GM21528 (cell line): ENCODE measurements around the gene MAN2A2.
"Not testable (repeated sequence)": the region's sequence is repeated elsewhere in the genome, so short reads cannot be mapped to it uniquely, and the experiment has no call there.

Experiments
- ATAC-seq: cut with Tn5 transposase; IDR thresholded peaks from one replicate; pipeline ENCODE4 v1.9.1; 2021; ENCODE audit warnings: mild to moderate bottlenecking, moderate library complexity; ENCODE audit not compliant: unreplicated experiment, low FRiP score

Gene MAN2A2

GRCh38 chr15:90871139-90871715, 31.9 kb upstream of the MAN2A2 start:
- no peak for ATAC-seq

- ATAC-seq = no peak
Measured at GRCh38 chr15:90871716-90872485, 31.2 kb upstream of the MAN2A2 start.

- no peak for ATAC-seq
Measured at GRCh38 chr15:90872486-90873184, 30.5 kb upstream of the MAN2A2 start.

GRCh38 chr15:90873488-90873997, 29.6 kb upstream of the MAN2A2 start:
- no peak for ATAC-seq

GRCh38 chr15:90873998-90874605, 29.0 kb upstream of the MAN2A2 start:
- no peak for ATAC-seq

- ATAC-seq = not testable (repeated sequence)
Measured at GRCh38 chr15:90874986-90875385, 28.1 kb upstream of the MAN2A2 start.

GRCh38 chr15:90875549-90875981, 27.5 kb upstream of the MAN2A2 start:
- no peak for ATAC-seq

GRCh38 chr15:90876046-90876445, 27.1 kb upstream of the MAN2A2 start:
- ATAC-seq = no peak

- ATAC-seq = no peak
Measured at GRCh38 chr15:90876512-90877170, 26.5 kb upstream of the MAN2A2 start.

GRCh38 chr15:90877315-90877714, 25.8 kb upstream of the MAN2A2 start:
- ATAC-seq = no peak

- ATAC-seq = no peak
Measured at GRCh38 chr15:90877996-90878395, 25.1 kb upstream of the MAN2A2 start.

- ATAC-seq = no peak
Measured at GRCh38 chr15:90878660-90879059, 24.4 kb upstream of the MAN2A2 start.

- no peak for ATAC-seq
Measured at GRCh38 chr15:90879730-90880366, 23.3 kb upstream of the MAN2A2 start.

- no peak for ATAC-seq
Measured at GRCh38 chr15:90880381-90881145, 22.5 kb upstream of the MAN2A2 start.

GRCh38 chr15:90881181-90881977, 21.7 kb upstream of the MAN2A2 start:
- ATAC-seq = no peak

GRCh38 chr15:90881978-90882721, 21.0 kb upstream of the MAN2A2 start:
- no peak for ATAC-seq

- no peak for ATAC-seq
Measured at GRCh38 chr15:90882781-90883525, 20.1 kb upstream of the MAN2A2 start.
